Femur (tissue), 1 donor: ENCODE data around the gene MAB21L2.
"Not testable (repeated sequence)": the region's sequence is repeated elsewhere in the genome, so short reads cannot be mapped to it uniquely, and the experiment has no call there.

Experiments used
- DNase-seq: peaks from one replicate; pipeline ENCODE4 v3.0.0-alpha.2; 2017

Gene MAB21L2

DNA sequence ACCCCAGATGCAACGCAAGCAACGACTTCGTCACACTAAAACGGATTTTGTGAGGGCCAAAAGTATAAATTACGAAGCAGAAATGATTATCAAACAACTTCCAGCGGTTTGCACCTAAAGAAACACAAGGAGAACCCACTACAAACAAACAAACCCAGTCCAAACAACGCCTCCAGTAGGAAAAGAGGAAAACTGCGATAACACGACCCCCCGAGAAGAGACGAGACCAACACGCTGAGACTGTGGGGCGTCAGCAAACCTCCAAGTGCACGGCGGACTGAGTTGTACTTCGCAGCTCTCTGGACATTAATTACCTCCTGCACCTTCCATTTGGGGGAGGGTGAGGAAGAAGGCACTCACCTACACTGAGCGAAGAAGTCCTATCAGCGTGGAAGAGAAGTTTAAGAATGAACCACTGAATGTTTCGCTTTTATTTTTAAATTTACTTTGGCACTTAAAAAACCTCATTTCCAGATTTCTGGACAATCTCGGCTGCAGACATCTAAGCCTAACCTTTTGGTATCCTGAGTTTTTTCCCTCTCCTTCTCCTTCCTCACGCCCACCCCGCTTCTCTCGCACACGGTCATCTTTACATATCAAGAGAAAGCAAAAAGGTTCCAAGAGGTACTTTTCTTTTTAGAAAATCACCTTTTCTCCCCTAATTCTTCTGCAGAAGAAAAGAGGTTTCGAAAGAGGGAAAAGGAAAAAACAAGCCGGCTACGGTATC is at the start of gene MAB21L2:
TSS of gene MAB21L2 (plus strand) at position 6 of the 727 bp plus-strand sequence. CDS start 879 bp downstream, outside the sequence.
- peak; percentile 30 for DNase-seq

DNA sequence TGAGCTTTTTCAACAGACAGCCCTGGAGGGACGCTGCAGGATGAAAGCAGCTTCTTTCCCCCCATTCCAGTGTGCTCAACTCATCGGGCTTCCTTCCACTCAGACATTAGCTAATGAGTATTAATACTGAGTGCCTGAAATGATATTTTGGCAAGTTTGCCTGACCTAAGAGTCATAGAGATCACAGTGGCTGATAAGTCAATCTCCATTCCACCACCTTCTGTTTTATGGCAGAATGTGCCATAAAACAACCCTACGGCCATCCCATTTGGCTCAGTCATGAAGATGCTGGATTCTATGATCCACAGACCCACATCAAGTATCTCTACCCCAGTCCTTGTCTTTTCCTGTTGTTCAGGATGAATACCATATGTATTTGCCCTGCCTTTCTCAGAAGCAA is 48.3 kb upstream of the MAB21L2 start:
- DNase-seq = no peak

GRCh38 chr4:150534818-150535217 is 47.1 kb upstream of the MAB21L2 start:
- DNase-seq = no peak

DNA sequence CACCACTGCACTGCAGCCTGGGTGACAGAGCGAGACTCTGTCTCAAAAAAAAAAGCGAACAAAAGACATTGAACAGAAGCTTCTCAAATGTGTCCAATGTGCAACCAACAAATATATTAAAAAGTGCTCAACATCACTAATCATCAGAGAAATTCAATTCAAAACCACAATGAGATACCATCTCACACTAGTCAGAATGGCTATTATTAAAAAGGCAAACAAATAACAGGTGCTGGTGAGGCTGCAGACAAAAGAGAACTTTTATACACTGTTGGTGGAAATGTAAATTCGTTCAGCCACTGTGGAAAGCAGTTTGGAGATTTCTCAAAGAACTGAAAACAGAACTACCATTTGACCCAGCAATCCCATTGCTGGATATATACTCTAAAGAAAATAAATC is 44.0 kb upstream of the MAB21L2 start:
- DNase-seq = not testable (repeated sequence)

DNA sequence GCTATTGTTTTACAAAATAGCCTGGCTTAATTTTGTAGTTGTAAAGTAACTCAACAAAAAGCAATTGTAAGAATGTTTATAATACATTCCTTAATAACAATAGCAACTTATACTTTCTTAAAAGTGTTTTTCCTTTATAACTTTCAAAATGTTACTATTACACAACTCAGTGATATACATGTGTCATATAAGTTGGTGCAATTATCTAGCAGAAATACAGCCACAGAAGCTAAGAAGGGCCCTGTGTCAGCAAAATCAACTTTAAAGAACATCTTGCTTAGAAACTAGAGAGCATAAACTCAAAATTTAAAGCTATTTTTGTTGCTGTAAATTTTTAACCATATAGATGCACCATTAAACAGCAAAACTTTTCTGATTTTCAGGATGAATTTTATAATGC is 41.4 kb upstream of the MAB21L2 start:
- no peak for DNase-seq

GRCh38 chr4:150540959-150541360 is 41.0 kb upstream of the MAB21L2 start:
- no peak for DNase-seq

- no peak for DNase-seq
Measured at GRCh38 chr4:150541681-150542080, 40.3 kb upstream of the MAB21L2 start.

DNA sequence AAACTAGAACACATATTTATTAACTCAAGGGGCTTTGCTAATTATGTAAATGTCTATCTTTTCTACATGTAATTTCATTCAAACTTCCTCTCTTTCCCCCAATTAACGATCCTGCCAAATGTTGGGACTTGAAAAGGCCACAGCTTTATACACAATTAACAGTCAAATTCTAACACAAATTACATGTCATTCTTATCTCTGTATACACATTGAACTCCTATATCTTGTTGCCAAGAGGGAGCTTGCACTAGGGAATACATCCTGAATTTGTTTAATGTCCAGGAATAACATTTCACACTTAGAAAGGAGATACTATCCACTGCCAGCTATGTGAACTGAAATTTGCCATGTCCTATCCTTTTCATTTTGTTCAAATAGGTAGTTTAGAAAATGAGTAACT is 38.9 kb upstream of the MAB21L2 start:
- DNase-seq = no peak

DNA sequence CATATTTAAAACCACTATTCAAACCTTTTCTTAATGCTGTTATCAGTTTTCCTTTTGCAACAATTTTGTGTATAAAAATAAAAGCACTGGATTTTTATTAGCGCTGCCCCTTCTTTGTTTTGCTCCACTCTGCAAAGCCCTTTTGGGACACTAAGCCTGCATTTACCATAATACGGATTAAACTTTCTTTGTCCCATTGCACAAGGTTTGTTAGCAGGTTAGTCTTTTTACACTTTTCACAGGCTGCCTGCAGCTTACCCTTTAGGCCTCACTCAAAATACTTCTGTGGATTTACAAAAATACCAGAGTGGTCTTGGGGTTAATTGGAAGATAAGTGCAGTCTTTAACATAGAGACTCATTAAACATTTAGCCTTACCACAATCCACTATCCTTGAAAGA is 35.7 kb upstream of the MAB21L2 start:
- DNase-seq = no peak

DNA sequence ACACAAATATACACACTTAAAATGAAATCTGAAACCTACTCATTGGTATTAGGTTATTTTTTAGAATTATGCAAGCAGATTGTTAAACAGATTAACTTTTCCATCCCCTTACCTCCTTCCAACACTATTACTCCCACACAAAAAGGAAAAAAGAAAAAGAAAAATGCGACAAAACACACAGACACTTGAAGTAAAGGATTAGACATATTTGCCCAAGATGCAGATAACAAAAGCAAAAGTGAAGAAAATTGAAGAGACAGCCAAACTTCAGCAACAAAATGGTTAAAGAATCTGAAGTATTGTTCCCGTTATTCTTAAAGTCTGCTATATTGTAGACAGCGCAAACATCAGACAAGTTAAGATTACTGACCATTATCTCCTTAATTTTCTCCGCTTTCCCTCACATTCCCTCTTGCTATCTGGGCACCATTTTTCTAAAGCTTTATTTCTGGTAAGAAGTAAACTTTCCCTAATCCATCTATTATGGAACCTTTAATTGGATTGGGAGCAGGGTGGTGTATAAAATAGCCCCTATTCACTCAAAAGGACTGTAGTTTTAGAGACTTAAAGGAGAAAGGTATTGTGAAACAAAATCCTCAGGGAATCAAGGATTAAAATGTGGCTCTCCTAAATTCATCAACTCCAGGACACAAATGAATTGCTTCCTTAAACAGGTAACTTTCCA is 34.7 kb upstream of the MAB21L2 start:
- no peak for DNase-seq

DNA sequence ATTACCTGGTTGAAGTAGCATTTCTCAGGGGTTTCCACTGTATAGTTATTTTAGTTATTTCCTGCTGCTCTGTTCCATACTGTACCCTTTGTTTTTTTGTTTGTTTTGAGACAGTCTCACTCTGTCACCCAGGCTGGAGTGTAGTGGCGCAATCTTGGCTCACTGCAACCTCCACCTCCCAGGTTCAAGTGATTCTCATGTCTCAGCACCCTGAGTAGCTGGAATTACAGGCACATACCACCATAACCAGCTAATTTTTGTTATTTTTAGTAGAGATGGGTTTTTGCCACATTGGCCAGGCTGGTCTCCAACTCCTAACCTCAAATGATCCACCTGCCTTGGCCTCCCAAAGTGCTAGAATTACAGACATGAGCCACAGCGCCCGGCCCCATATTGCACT is 24.1 kb upstream of the MAB21L2 start:
- not testable (repeated sequence) for DNase-seq

DNA sequence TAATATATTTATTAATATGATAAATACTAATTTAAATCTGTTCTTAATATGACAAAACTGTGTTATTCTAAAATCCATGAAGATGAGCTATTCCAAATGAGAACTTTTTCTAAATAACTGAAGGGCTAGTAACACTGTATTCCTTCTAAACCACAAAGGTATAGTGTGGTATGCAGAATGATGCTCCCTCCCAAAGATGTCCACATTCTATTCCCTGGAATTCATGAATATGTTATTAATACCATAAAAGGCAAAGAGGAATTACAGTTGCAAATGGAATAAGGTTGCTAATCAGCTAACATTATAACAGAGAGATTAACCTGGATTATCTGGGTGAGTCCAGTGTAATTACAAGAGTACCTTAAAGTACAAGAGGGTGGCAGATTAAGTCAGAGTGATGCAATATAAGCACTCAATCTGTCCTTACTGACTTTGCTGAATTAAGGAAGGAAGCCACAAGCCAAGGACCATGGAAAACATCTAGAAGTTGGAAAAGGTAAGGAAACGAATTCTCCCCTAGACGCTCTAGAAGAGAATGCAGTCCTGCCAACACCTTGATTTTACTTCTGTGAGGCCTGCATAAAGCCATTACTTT is 20.7 kb upstream of the MAB21L2 start:
- no peak for DNase-seq

- DNase-seq = no peak
Measured at GRCh38 chr4:150562250-150562649, 19.7 kb upstream of the MAB21L2 start.

GRCh38 chr4:150562751-150563150 is 19.2 kb upstream of the MAB21L2 start:
- no peak for DNase-seq

GRCh38 chr4:150564967-150565366 is 17.0 kb upstream of the MAB21L2 start:
- not testable (repeated sequence) for DNase-seq

DNA sequence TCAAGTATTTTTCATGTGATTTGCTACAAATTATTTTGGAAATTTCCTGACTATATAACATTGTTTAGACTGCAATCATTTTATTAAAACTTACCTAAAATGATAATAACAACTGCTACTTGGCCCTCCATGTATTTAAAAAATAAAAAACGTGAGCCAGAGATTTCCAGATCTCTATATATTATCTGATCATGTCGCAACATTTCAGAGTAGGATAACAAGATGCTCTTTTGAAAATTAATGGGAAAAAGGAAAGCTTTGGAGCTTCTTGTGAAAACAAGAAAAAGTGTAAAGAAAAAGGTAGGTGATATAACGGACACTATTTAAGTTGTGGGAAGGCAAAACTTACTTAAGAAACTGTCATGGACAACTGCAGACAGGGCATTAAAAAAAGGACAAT is 14.9 kb upstream of the MAB21L2 start:
- no peak for DNase-seq

- no peak for DNase-seq
Measured at GRCh38 chr4:150569384-150569987, 12.5 kb upstream of the MAB21L2 start.

DNA sequence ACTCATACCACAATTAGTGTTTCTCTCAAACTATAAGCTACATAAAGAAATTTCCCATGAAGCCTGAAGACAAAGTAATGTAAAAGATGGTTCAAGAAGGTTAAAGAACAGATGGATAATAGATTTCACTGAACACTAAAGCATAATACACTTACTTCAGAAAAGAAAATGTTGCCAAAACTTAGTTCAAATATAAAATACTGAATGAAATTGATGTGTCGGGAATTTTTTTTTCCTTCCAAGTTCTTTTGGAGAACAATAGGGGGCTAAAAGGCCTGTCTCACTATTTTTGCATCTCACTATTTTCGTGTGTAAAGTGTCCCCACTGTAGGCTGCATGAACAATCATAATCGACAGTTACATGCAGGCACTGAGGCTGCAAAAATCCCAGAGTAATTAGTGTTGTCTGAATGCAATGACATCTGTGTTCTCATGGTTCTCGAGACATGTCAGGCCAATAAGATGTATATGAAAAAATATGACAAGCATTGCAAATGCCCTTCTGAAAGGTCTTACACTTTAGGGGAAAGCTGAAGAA is 11.9 kb upstream of the MAB21L2 start:
- no peak for DNase-seq

- no peak for DNase-seq
Measured at GRCh38 chr4:150570862-150571261, 11.1 kb upstream of the MAB21L2 start.

GRCh38 chr4:150572704-150573504 is 9.0 kb upstream of the MAB21L2 start:
- DNase-seq = no peak

DNA sequence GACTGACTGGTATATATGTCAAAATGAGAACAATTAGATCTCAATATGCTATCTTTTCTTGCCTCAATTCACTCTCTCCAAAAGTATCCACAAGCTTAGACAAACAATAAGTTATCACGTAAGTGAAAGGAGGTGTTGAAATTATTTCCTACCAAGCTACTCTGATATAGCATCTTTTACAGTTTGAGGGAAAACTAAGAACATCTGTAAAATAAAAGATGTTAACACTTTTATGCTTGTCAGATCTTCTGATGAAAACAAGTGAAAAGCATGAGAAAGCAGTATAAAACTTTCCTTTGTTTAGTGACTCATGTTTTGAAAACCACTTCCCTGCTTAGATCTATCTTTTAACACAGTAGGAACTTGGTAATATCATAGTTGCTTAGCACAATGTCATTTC is 8.4 kb upstream of the MAB21L2 start:
- DNase-seq = no peak

DNA sequence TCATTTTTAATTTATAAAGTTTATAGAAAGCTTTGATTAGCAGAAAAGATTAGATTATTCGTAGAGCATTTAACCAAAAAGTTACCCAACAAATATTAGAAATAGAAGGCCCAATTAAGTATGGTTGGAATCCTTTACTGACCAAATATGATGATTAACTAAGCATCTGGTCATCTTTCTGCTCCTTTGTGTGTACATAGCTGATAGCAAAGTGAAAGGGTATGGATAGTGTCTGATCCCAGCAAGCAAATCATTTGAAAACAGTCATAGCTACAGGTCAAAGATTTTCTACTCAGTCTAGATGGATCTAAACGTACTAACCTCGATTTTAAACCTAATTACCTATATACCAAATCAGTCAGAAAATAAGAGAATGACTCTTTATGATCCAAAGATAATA is 7.3 kb upstream of the MAB21L2 start:
- no peak for DNase-seq

- DNase-seq = no peak
Measured at GRCh38 chr4:150577796-150578195, 4.2 kb upstream of the MAB21L2 start.
